Keratinocyte (primary cell): ENCODE results near the gene MAD2L1.

ENCODE experiments used
- EZH2 ChIP-seq: IDR thresholded peaks from one replicate; pipeline ENCODE4 v1.6.1; 2012; ENCODE audit warnings: inconsistent platforms, mild to moderate bottlenecking, low read length, moderate library complexity
- TF ChIP-seq, protein P1 (sequence below), 3 experiments: IDR thresholded peaks in 1 of 3; conservative IDR thresholded peaks in 1 of 3; optimal IDR thresholded peaks in 1 of 3; 2 replicates in 2 of 3; 3 replicates in 1 of 3; pipeline versions ENCODE3 to v1.5.1; 2011; ENCODE audit warnings: low read length in 3 of 3, mild to moderate bottlenecking in 3 of 3, moderate library complexity in 2 of 3, control low read depth in 1 of 3, inconsistent platforms in 1 of 3; ENCODE audit not compliant: insufficient read depth in 2 of 3; ENCODE audit errors: extremely low read depth in 1 of 3

GRCh38 chr4:120109406-120109805, 42.8 kb upstream of the MAD2L1 start:
- TF ChIP-seq, protein P1, sequence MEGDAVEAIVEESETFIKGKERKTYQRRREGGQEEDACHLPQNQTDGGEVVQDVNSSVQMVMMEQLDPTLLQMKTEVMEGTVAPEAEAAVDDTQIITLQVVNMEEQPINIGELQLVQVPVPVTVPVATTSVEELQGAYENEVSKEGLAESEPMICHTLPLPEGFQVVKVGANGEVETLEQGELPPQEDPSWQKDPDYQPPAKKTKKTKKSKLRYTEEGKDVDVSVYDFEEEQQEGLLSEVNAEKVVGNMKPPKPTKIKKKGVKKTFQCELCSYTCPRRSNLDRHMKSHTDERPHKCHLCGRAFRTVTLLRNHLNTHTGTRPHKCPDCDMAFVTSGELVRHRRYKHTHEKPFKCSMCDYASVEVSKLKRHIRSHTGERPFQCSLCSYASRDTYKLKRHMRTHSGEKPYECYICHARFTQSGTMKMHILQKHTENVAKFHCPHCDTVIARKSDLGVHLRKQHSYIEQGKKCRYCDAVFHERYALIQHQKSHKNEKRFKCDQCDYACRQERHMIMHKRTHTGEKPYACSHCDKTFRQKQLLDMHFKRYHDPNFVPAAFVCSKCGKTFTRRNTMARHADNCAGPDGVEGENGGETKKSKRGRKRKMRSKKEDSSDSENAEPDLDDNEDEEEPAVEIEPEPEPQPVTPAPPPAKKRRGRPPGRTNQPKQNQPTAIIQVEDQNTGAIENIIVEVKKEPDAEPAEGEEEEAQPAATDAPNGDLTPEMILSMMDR (optimal IDR thresholded peaks at IDR 0.05 in 1 of 3, IDR thresholded peaks at IDR 0.05 in 1 of 3, conservative IDR thresholded peaks at IDR 0.05 in 1 of 3; ENCODE audit: extremely low read depth in 1 of 3, insufficient read depth in 2 of 3, low read length in 3 of 3): no peak
- no peak for TF ChIP-seq EZH2
